DND-41 (cell line): ENCODE results near the gene FAM107B.

Experiments used
- CTCF ChIP-seq: IDR thresholded peaks from 2 replicates; pipeline ENCODE4 v1.5.1; 2012; ENCODE audit warnings: borderline replicate concordance, low read length, moderate library complexity, mild to moderate bottlenecking; ENCODE audit not compliant: poor library complexity, severe bottlenecking; ENCODE audit errors: extremely low read depth
- EZH2 ChIP-seq: IDR thresholded peaks from 3 replicates; pipeline ENCODE4 v1.6.1; 2012; ENCODE audit warnings: borderline replicate concordance, low read depth, mild to moderate bottlenecking, moderate library complexity, low read length, inconsistent platforms; ENCODE audit not compliant: severe bottlenecking

- TF ChIP-seq EZH2 = no peak
- no peak for TF ChIP-seq CTCF
These were observed 115.0 kb downstream of the FAM107B start for GRCh38 chr10:14659626-14660196.
